HEK293 (cell line): ENCODE measurements around the gene CDC25C.

Experiments
- GFI1B ChIP-seq: fragments of 450-650 bp; formaldehyde crosslinking; IDR thresholded peaks from 2 replicates; pipeline ENCODE4 v1.5.1; 2016; ENCODE audit warnings: missing biosample characterization, missing genetic modification characterization
- KLF16 ChIP-seq: fragments of 450-650 bp; formaldehyde crosslinking; IDR thresholded peaks from 2 replicates; pipeline ENCODE4 v1.5.1; 2017; ENCODE audit warnings: missing biosample characterization, missing genetic modification characterization
- KLF7 ChIP-seq: fragments of 450-650 bp; formaldehyde crosslinking; IDR thresholded peaks from 2 replicates; pipeline ENCODE4 v1.5.1; 2016; ENCODE audit warnings: missing biosample characterization, missing genetic modification characterization, borderline replicate concordance
- MYNN ChIP-seq: fragments of 450-650 bp; formaldehyde crosslinking; IDR thresholded peaks from 2 replicates; pipeline ENCODE4 v1.5.1; 2016; ENCODE audit warnings: missing biosample characterization, missing genetic modification characterization, borderline replicate concordance
- OSR2 ChIP-seq: fragments of 450-650 bp; formaldehyde crosslinking; IDR thresholded peaks from 2 replicates; pipeline ENCODE4 v1.5.1; 2016; ENCODE audit warnings: missing biosample characterization, missing genetic modification characterization
- OVOL3 ChIP-seq: fragments of 450-650 bp; formaldehyde crosslinking; IDR thresholded peaks from 2 replicates; pipeline ENCODE4 v1.5.1; 2016; ENCODE audit warnings: missing biosample characterization, missing genetic modification characterization
- PRDM10 ChIP-seq: fragments of 450-650 bp; formaldehyde crosslinking; IDR thresholded peaks from 2 replicates; pipeline ENCODE4 v1.5.1; 2016; ENCODE audit warnings: missing biosample characterization, missing genetic modification characterization
- REPIN1 ChIP-seq: fragments of 450-650 bp; formaldehyde crosslinking; IDR thresholded peaks from 2 replicates; pipeline ENCODE4 v1.5.1; 2017; ENCODE audit warnings: missing biosample characterization, missing genetic modification characterization, low read depth
- SP3 ChIP-seq: fragments of 450-650 bp; formaldehyde crosslinking; IDR thresholded peaks from 2 replicates; pipeline ENCODE4 v1.5.1; 2016; ENCODE audit warnings: missing biosample characterization, missing genetic modification characterization
- TRIM28 ChIP-seq: IDR thresholded peaks from 2 replicates; pipeline ENCODE4 v1.6.1; 2011; ENCODE audit warnings: low read length, control low read depth, borderline replicate concordance
- YY1 ChIP-seq: fragments of 450-650 bp; formaldehyde crosslinking; IDR thresholded peaks from 2 replicates; pipeline ENCODE4 v1.5.1; 2018; ENCODE audit warnings: missing biosample characterization, missing genetic modification characterization
- YY2 ChIP-seq: fragments of 450-650 bp; formaldehyde crosslinking; IDR thresholded peaks from 2 replicates; pipeline ENCODE4 v1.5.1; 2016; ENCODE audit warnings: missing biosample characterization, missing genetic modification characterization
- ZEB2 ChIP-seq: fragments of 450-650 bp; formaldehyde crosslinking; IDR thresholded peaks from 2 replicates; pipeline ENCODE4 v1.5.1; 2016; ENCODE audit warnings: missing biosample characterization, missing genetic modification characterization
- ZIC2 ChIP-seq: fragments of 450-650 bp; formaldehyde crosslinking; IDR thresholded peaks from 2 replicates; pipeline ENCODE4 v1.5.1; 2016; ENCODE audit warnings: missing biosample characterization, missing genetic modification characterization
- ZNF10 ChIP-seq: fragments of 450-650 bp; formaldehyde crosslinking; IDR thresholded peaks from 2 replicates; pipeline ENCODE4 v1.5.1; 2017; ENCODE audit warnings: missing biosample characterization, missing genetic modification characterization
- ZNF121 ChIP-seq: fragments of 450-650 bp; formaldehyde crosslinking; IDR thresholded peaks from 2 replicates; pipeline ENCODE4 v1.5.1; 2016; ENCODE audit warnings: missing biosample characterization, missing genetic modification characterization
- ZNF138 ChIP-seq: fragments of 450-650 bp; formaldehyde crosslinking; IDR thresholded peaks from 2 replicates; pipeline ENCODE4 v1.5.1; 2016; ENCODE audit warnings: missing biosample characterization, missing genetic modification characterization, borderline replicate concordance
- ZNF211 ChIP-seq: fragments of 450-650 bp; formaldehyde crosslinking; IDR thresholded peaks from 2 replicates; pipeline ENCODE4 v1.5.1; 2016; ENCODE audit warnings: low read depth, missing biosample characterization, missing genetic modification characterization
- ZNF24 ChIP-seq: fragments of 450-650 bp; formaldehyde crosslinking; IDR thresholded peaks from 2 replicates; pipeline ENCODE4 v1.5.1; 2016; ENCODE audit warnings: missing biosample characterization, missing genetic modification characterization
- ZNF335 ChIP-seq: fragments of 450-650 bp; formaldehyde crosslinking; conservative IDR thresholded peaks from 2 replicates; pipeline ENCODE4 v1.5.1; 2016; ENCODE audit warnings: missing biosample characterization, missing genetic modification characterization
- ZNF366 ChIP-seq: fragments of 450-650 bp; formaldehyde crosslinking; conservative IDR thresholded peaks from 2 replicates; pipeline ENCODE4 v1.5.1; 2016; ENCODE audit warnings: missing biosample characterization, missing genetic modification characterization
- ZNF37A ChIP-seq: fragments of 450-650 bp; IDR thresholded peaks from 2 replicates; pipeline ENCODE4 v1.5.1; 2018; ENCODE audit warnings: missing biosample characterization, missing genetic modification characterization
- ZNF391 ChIP-seq: fragments of 450-650 bp; formaldehyde crosslinking; IDR thresholded peaks from 2 replicates; pipeline ENCODE4 v1.5.1; 2016; ENCODE audit warnings: low read depth, missing biosample characterization, missing genetic modification characterization, borderline replicate concordance
- ZNF394 ChIP-seq: fragments of 450-650 bp; formaldehyde crosslinking; IDR thresholded peaks from 2 replicates; pipeline ENCODE4 v1.5.1; 2016; ENCODE audit warnings: missing biosample characterization, missing genetic modification characterization, mild to moderate bottlenecking, moderate library complexity, borderline replicate concordance
- ZNF423 ChIP-seq: fragments of 450-650 bp; formaldehyde crosslinking; IDR thresholded peaks from 2 replicates; pipeline ENCODE4 v1.5.1; 2016; ENCODE audit warnings: missing biosample characterization, missing genetic modification characterization
- ZNF514 ChIP-seq: fragments of 450-650 bp; formaldehyde crosslinking; IDR thresholded peaks from 2 replicates; pipeline ENCODE4 v1.5.1; 2016; ENCODE audit warnings: missing biosample characterization, missing genetic modification characterization
- ZNF544 ChIP-seq: fragments of 450-650 bp; formaldehyde crosslinking; IDR thresholded peaks from 2 replicates; pipeline ENCODE4 v1.5.0; 2017; ENCODE audit warnings: missing biosample characterization, missing genetic modification characterization
- ZNF548 ChIP-seq: fragments of 450-650 bp; formaldehyde crosslinking; IDR thresholded peaks from 2 replicates; pipeline ENCODE4 v1.5.1; 2016; ENCODE audit warnings: missing biosample characterization, missing genetic modification characterization
- ZNF549 ChIP-seq: fragments of 450-650 bp; IDR thresholded peaks from 2 replicates; pipeline ENCODE4 v1.5.1; 2018; ENCODE audit warnings: missing biosample characterization, missing genetic modification characterization, mild to moderate bottlenecking, inconsistent platforms, moderate library complexity
- ZNF585B ChIP-seq: fragments of 450-650 bp; formaldehyde crosslinking; IDR thresholded peaks from 2 replicates; pipeline ENCODE4 v1.5.1; 2016; ENCODE audit warnings: missing biosample characterization, missing genetic modification characterization
- ZNF623 ChIP-seq: fragments of 450-650 bp; formaldehyde crosslinking; IDR thresholded peaks from 2 replicates; pipeline ENCODE4 v1.5.1; 2016; ENCODE audit warnings: missing biosample characterization, missing genetic modification characterization
- ZNF629 ChIP-seq: fragments of 450-650 bp; formaldehyde crosslinking; IDR thresholded peaks from 2 replicates; pipeline ENCODE4 v1.5.1; 2017; ENCODE audit warnings: missing biosample characterization, missing genetic modification characterization
- ZNF670 ChIP-seq: fragments of 450-650 bp; formaldehyde crosslinking; IDR thresholded peaks from 2 replicates; pipeline ENCODE4 v1.5.1; 2016; ENCODE audit warnings: missing biosample characterization, missing genetic modification characterization, low read depth
- ZXDB ChIP-seq: fragments of 450-650 bp; formaldehyde crosslinking; IDR thresholded peaks from 2 replicates; pipeline ENCODE4 v1.5.1; 2016; ENCODE audit warnings: missing biosample characterization, missing genetic modification characterization
- TF ChIP-seq, protein P1 (sequence below): fragments of 450-650 bp; formaldehyde crosslinking; IDR thresholded peaks from 2 replicates; pipeline ENCODE4 v1.5.1; 2017; ENCODE audit warnings: missing biosample characterization, missing genetic modification characterization
- TF ChIP-seq, protein P2 (sequence below): fragments of 450-650 bp; formaldehyde crosslinking; IDR thresholded peaks from 2 replicates; pipeline ENCODE4 v1.5.1; 2016; ENCODE audit warnings: missing biosample characterization, missing genetic modification characterization
- TF ChIP-seq, protein P3 (sequence below): fragments of 450-650 bp; formaldehyde crosslinking; optimal IDR thresholded peaks from 2 replicates; pipeline ENCODE3; 2016; ENCODE audit warnings: missing biosample characterization, mild to moderate bottlenecking, missing genetic modification characterization

The CDC25C gene

GRCh38 chr5:138275379-138275782, 56.2 kb downstream of the CDC25C start (continued):
- peak; percentile 56 for TF ChIP-seq PRDM10 (tag by site-specific recombination)
- peak; percentile 58; the same call in 1 of the 2 replicates for TF ChIP-seq YY1 (tag by site-specific recombination)
- TF ChIP-seq, protein P1, sequence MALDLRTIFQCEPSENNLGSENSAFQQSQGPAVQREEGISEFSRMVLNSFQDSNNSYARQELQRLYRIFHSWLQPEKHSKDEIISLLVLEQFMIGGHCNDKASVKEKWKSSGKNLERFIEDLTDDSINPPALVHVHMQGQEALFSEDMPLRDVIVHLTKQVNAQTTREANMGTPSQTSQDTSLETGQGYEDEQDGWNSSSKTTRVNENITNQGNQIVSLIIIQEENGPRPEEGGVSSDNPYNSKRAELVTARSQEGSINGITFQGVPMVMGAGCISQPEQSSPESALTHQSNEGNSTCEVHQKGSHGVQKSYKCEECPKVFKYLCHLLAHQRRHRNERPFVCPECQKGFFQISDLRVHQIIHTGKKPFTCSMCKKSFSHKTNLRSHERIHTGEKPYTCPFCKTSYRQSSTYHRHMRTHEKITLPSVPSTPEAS: peak; percentile 39; the same call in 1 of the 2 replicates
- no peak for TF ChIP-seq ZNF37A (tag by site-specific recombination)
- TF ChIP-seq ZNF10 (tag by site-specific recombination): 0 out of 2 replicates have a peak, but pooled peaks have one; percentile 43
- peak; percentile 91 for TF ChIP-seq ZNF24 (tag by site-specific recombination)
- no peak for TF ChIP-seq ZNF394 (tag by site-specific recombination)
- TF ChIP-seq ZNF423: peak; percentile 96
- TF ChIP-seq ZNF670 (tag by site-specific recombination): no peak
- TF ChIP-seq MYNN: no peak
- TF ChIP-seq OSR2 (tag by site-specific recombination): peak; percentile 97
- TF ChIP-seq ZNF138 (tag by site-specific recombination): no peak
- peak; percentile 73; the same call in 1 of the 2 replicates for TF ChIP-seq ZXDB (tag by site-specific recombination)
- TF ChIP-seq KLF7 (tag by site-specific recombination): peak; percentile 69; the same call in 1 of the 2 replicates
- TF ChIP-seq YY2 (tag by site-specific recombination): no peak
- TF ChIP-seq ZNF514 (tag by site-specific recombination): no peak
- TF ChIP-seq ZNF121 (tag by site-specific recombination): no peak
- TF ChIP-seq GFI1B (tag by site-specific recombination): peak; percentile 70
- TF ChIP-seq, protein P2, sequence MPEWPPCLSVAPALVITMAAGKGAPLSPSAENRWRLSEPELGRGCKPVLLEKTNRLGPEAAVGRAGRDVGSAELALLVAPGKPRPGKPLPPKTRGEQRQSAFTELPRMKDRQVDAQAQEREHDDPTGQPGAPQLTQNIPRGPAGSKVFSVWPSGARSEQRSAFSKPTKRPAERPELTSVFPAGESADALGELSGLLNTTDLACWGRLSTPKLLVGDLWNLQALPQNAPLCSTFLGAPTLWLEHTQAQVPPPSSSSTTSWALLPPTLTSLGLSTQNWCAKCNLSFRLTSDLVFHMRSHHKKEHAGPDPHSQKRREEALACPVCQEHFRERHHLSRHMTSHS (tag by site-specific recombination): peak; percentile 90
- TF ChIP-seq ZNF391: 0 out of 2 replicates have a peak, but pooled peaks have one; percentile 22
- TF ChIP-seq ZNF335 (tag by site-specific recombination): no peak
- TF ChIP-seq, protein P3, sequence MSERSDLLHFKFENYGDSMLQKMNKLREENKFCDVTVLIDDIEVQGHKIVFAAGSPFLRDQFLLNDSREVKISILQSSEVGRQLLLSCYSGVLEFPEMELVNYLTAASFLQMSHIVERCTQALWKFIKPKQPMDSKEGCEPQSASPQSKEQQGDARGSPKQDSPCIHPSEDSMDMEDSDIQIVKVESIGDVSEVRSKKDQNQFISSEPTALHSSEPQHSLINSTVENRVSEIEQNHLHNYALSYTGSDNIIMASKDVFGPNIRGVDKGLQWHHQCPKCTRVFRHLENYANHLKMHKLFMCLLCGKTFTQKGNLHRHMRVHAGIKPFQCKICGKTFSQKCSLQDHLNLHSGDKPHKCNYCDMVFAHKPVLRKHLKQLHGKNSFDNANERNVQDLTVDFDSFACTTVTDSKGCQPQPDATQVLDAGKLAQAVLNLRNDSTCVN (tag by site-specific recombination): no peak
- TF ChIP-seq REPIN1: no peak
- peak; percentile 76 for TF ChIP-seq ZNF629 (tag by site-specific recombination)
- 0 out of 2 replicates have a peak, but pooled peaks have one; percentile 56 for TF ChIP-seq KLF16 (tag by site-specific recombination)
- TF ChIP-seq SP3 (tag by site-specific recombination): no peak
- TF ChIP-seq ZEB2 (tag by site-specific recombination): peak; percentile 92
- no peak for TF ChIP-seq ZNF211 (tag by site-specific recombination)
- TF ChIP-seq ZNF549: no peak
- peak; percentile 100 for TF ChIP-seq ZIC2
- peak; percentile 87 for TF ChIP-seq TRIM28
- no peak for TF ChIP-seq ZNF544 (tag by site-specific recombination)
- peak; percentile 56; the same call in 1 of the 2 replicates for TF ChIP-seq ZNF366
- TF ChIP-seq ZNF585B (tag by site-specific recombination): no peak
- peak; percentile 53; the same call in 1 of the 2 replicates for TF ChIP-seq OVOL3 (tag by site-specific recombination)
- no peak for TF ChIP-seq ZNF623 (tag by site-specific recombination)
- TF ChIP-seq ZNF548 (tag by site-specific recombination): no peak
